ENCODE measurements around the gene NANOS2.
A peak's percentile ranks its signal among the peaks of the same experiment; 100 is the strongest.
"Not testable (repeated sequence)": the region's sequence is repeated elsewhere in the genome, so short reads cannot be mapped to it uniquely, and the experiment has no call there.

Gene NANOS2

GRCh38 chr19:45879971-45880370 lies 34.6 kb downstream of the NANOS2 start:
- Histone ChIP-seq H3K4me3 (no peak overlapping the region), H3K27me3 (no peaks in the 10 kb centered on the region), H3K4me2 (no peak overlapping the region; the same call in 1 of the 2 replicates), H3K27ac (no peak overlapping the region), H3K36me3 (peaks cover 13% of the 10 kb centered on the region), H3K9ac (no peak overlapping the region), H3K4me1 (peaks cover 91% of the 10 kb centered on the region), H4K20me1 (peaks cover 32% of the 10 kb centered on the region), H3K9me3 (no peaks in the 10 kb centered on the region)
- TF ChIP-seq Cebpa-rat (IDR thresholded peaks at IDR 0.05) = no peak

DNA sequence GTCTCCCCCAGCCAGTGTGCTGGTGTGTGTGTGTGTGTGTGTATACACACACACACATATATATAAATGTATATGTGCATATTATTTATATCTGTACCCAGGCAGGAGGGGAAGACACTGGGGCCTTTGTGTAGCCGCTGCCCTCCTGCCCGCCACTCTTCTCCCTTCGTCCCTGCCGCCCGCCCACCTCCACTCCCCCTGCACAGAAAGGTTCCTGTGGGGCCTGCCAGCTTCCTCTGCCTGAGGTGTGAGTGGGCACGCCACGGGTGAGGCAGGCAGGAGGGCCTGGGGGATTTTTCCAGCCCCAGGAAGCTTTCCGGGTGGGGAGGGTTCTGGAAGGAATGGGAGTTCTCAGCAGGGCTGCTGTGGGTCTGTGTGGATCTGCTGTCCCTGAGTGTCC lies 35.5 kb downstream of the NANOS2 start:
- no peak overlapping the region for H3K4me3 ChIP-seq
- H3K4me1 ChIP-seq = peaks cover 85% of the 10 kb centered on the region
- H3K36me3 ChIP-seq = peaks cover 4% of the 10 kb centered on the region
- H3K9ac ChIP-seq = peak overlapping the region; percentile 39; the same call in 1 of the 2 replicates
- H3K27ac ChIP-seq = 0 out of 2 replicates have a peak overlapping the region, but pooled peaks have one; percentile 6
- no peak for TF ChIP-seq Cebpa-rat (IDR thresholded peaks at IDR 0.05)
- peak overlapping the region; percentile 99 for H3K4me2 ChIP-seq
- no peaks in the 10 kb centered on the region for H3K9me3 ChIP-seq
- no peaks in the 10 kb centered on the region for H3K27me3 ChIP-seq
- H4K20me1 ChIP-seq = peaks cover 23% of the 10 kb centered on the region

GRCh38 chr19:45878043-45878794 lies 36.4 kb downstream of the NANOS2 start:
- Histone ChIP-seq H3K36me3 (no peaks in the 10 kb centered on the region), H3K9me3 (no peaks in the 10 kb centered on the region), H3K4me1 (peaks cover 79% of the 10 kb centered on the region), H3K9ac (no peak overlapping the region), H4K20me1 (peaks cover 17% of the 10 kb centered on the region), H3K4me2 (peak overlapping the region; percentile 99), H3K27ac (no peak overlapping the region), H3K27me3 (no peaks in the 10 kb centered on the region), H3K4me3 (no peak overlapping the region)
- TF ChIP-seq Cebpa-rat (IDR thresholded peaks at IDR 0.05) = no peak

- Histone ChIP-seq H3K27me3 (no peaks in the 10 kb centered on the region), H3K9ac (peak overlapping the region; percentile 77), H3K36me3 (no peaks in the 10 kb centered on the region), H3K9me3 (no peaks in the 10 kb centered on the region), H3K4me3 (peak overlapping the region; percentile 63), H4K20me1 (peaks cover under 1% of the 10 kb centered on the region), H3K4me1 (peaks cover 63% of the 10 kb centered on the region), H3K4me2 (peak overlapping the region; percentile 99), H3K27ac (peak overlapping the region; percentile 84)
- no peak for TF ChIP-seq Cebpa-rat (IDR thresholded peaks at IDR 0.05)
Observed at GRCh38 chr19:45876411-45877197, 38.0 kb downstream of the NANOS2 start.

DNA sequence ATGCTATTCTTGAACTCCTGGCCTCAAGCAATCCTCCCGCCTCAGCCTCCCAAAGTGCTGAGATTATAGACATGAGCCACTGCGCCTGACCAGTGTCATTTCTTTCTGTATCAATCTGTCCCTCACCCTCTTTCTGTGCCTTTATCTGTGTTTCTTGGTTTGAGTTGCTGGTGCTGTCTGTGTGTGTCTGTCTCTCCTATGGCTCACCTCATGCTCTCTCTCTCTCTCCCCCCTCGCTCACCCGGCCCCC lies 38.5 kb downstream of the NANOS2 start:
- H3K9me3 ChIP-seq = no peaks in the 10 kb centered on the region
- no peaks in the 10 kb centered on the region for H3K27me3 ChIP-seq
- H3K4me3 ChIP-seq = peak overlapping the region; percentile 63
- peak overlapping the region; percentile 84 for H3K27ac ChIP-seq
- H3K4me1 ChIP-seq = peaks cover 58% of the 10 kb centered on the region
- peak overlapping the region; percentile 99 for H3K4me2 ChIP-seq
- peak overlapping the region; percentile 77 for H3K9ac ChIP-seq
- no peak for TF ChIP-seq Cebpa-rat (IDR thresholded peaks at IDR 0.05)
- H4K20me1 ChIP-seq = no peaks in the 10 kb centered on the region; the same call in 1 of the 2 replicates
- no peaks in the 10 kb centered on the region for H3K36me3 ChIP-seq

- no peak overlapping the region for H3K4me2 ChIP-seq
- H3K36me3 ChIP-seq = no peaks in the 10 kb centered on the region
- no peak for TF ChIP-seq Cebpa-rat (IDR thresholded peaks at IDR 0.05)
- H3K9me3 ChIP-seq = no peaks in the 10 kb centered on the region
- H4K20me1 ChIP-seq = no peaks in the 10 kb centered on the region
- no peak overlapping the region for H3K4me3 ChIP-seq
- H3K27me3 ChIP-seq = no peaks in the 10 kb centered on the region
- H3K4me1 ChIP-seq = peaks cover 49% of the 10 kb centered on the region
- H3K9ac ChIP-seq = no peak overlapping the region
- H3K27ac ChIP-seq = no peak overlapping the region
Observed at GRCh38 chr19:45874620-45874966, 40.0 kb downstream of the NANOS2 start.

- Histone ChIP-seq H3K4me2 (no peak overlapping the region), H3K36me3 (no peaks in the 10 kb centered on the region), H3K27ac (no peak overlapping the region), H3K9me3 (no peaks in the 10 kb centered on the region), H3K4me1 (peaks cover 37% of the 10 kb centered on the region), H4K20me1 (no peaks in the 10 kb centered on the region), H3K4me3 (no peak overlapping the region), H3K27me3 (no peaks in the 10 kb centered on the region), H3K9ac (no peak overlapping the region)
- TF ChIP-seq Cebpa-rat (IDR thresholded peaks at IDR 0.05) = no peak
Observed at GRCh38 chr19:45873219-45873772, 41.3 kb downstream of the NANOS2 start.

DNA sequence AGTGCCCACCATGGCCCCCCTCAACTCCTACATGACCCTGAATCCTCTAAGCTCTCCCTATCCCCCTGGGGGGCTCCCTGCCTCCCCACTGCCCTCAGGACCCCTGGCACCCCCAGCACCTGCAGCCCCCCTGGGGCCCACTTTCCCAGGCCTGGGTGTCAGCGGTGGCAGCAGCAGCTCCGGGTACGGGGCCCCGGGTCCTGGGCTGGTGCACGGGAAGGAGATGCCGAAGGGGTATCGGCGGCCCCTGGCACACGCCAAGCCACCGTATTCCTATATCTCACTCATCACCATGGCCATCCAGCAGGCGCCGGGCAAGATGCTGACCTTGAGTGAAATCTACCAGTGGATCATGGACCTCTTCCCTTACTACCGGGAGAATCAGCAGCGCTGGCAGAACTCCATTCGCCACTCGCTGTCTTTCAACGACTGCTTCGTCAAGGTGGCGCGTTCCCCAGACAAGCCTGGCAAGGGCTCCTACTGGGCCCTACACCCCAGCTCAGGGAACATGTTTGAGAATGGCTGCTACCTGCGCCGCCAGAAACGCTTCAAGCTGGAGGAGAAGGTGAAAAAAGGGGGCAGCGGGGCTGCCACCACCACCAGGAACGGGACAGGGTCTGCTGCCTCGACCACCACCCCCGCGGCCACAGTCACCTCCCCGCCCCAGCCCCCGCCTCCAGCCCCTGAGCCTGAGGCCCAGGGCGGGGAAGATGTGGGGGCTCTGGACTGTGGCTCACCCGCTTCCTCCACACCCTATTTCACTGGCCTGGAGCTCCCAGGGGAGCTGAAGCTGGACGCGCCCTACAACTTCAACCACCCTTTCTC lies 42.3 kb downstream of the NANOS2 start:
- Histone ChIP-seq H4K20me1 (no peaks in the 10 kb centered on the region), H3K9me3 (no peaks in the 10 kb centered on the region), H3K4me2 (no peak overlapping the region), H3K4me3 (no peak overlapping the region), H3K27me3 (no peaks in the 10 kb centered on the region; the same call in 1 of the 2 replicates), H3K4me1 (peaks cover 27% of the 10 kb centered on the region), H3K9ac (no peak overlapping the region), H3K27ac (no peak overlapping the region), H3K36me3 (no peaks in the 10 kb centered on the region)
- TF ChIP-seq Cebpa-rat (IDR thresholded peaks at IDR 0.05) = no peak

DNA sequence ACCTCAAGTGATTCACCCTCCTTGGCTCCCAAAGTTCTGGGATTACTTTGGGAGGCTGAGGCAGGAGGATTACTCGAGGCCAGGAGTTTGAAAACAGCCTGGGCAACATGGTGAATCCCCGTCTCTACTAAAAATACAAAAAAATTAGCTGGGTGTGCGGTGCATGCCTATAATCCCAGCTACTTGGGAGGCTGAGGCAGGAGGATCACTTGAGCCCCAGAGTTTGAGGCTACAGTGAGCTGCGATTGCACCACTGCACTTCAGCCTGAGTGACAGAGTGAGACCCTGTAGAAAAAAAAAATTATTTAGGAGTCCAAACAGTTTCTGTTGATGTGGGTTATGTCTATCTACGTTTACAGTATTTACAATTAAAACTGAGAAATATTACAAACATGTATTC lies 43.8 kb downstream of the NANOS2 start:
- H4K20me1 ChIP-seq = no peaks in the 10 kb centered on the region
- no peak overlapping the region for H3K4me2 ChIP-seq
- no peak for TF ChIP-seq Cebpa-rat (IDR thresholded peaks at IDR 0.05)
- no peaks in the 10 kb centered on the region for H3K9me3 ChIP-seq
- no peak overlapping the region for H3K4me3 ChIP-seq
- H3K27me3 ChIP-seq = peaks cover 14% of the 10 kb centered on the region
- H3K4me1 ChIP-seq = peaks cover 12% of the 10 kb centered on the region
- no peak overlapping the region for H3K27ac ChIP-seq
- H3K36me3 ChIP-seq = no peaks in the 10 kb centered on the region
- H3K9ac ChIP-seq = no peak overlapping the region

GRCh38 chr19:45867241-45867640 lies 47.3 kb downstream of the NANOS2 start:
- not testable (repeated sequence) for H4K20me1 ChIP-seq, H3K9ac ChIP-seq, H3K36me3 ChIP-seq, H3K4me2 ChIP-seq, H3K4me3 ChIP-seq, H3K4me1 ChIP-seq, H3K9me3 ChIP-seq, H3K27ac ChIP-seq
- peaks cover 41% of the 10 kb centered on the region for H3K27me3 ChIP-seq
